ENCODE data around the gene HMX3.

Gene HMX3

GRCh38 chr10:123135415-123136141 is at the start of gene HMX3:
TSS of gene HMX3 (plus strand) at chr10:123135970. CDS start at chr10:123136051, 81 bp downstream.
- DNase-seq (ENCODE audit: low read depth) = no peak

- DNase-seq (ENCODE audit: low read depth) = no peak
These were observed 49.5 kb upstream of the HMX3 start for GRCh38 chr10:123086281-123086680.

GRCh38 chr10:123087348-123087747 is 48.4 kb upstream of the HMX3 start:
- no peak for DNase-seq (ENCODE audit: low read depth)

GRCh38 chr10:123087786-123088185 is 48.0 kb upstream of the HMX3 start:
- DNase-seq (ENCODE audit: low read depth) = no peak

GRCh38 chr10:123092635-123093414 is 42.9 kb upstream of the HMX3 start:
- no peak for DNase-seq (ENCODE audit: low read depth)

GRCh38 chr10:123093489-123093888 is 42.3 kb upstream of the HMX3 start:
- DNase-seq (ENCODE audit: low read depth) = no peak

- no peak for DNase-seq (ENCODE audit: low read depth)
These were observed 39.3 kb upstream of the HMX3 start for GRCh38 chr10:123096452-123096851.

- no peak for DNase-seq (ENCODE audit: low read depth)
These were observed 38.7 kb upstream of the HMX3 start for GRCh38 chr10:123097039-123097438.

GRCh38 chr10:123100030-123100762 is 35.6 kb upstream of the HMX3 start:
- no peak for DNase-seq (ENCODE audit: low read depth)

- DNase-seq (ENCODE audit: low read depth) = no peak
These were observed 33.9 kb upstream of the HMX3 start for GRCh38 chr10:123101872-123102271.

GRCh38 chr10:123102673-123103072 is 33.1 kb upstream of the HMX3 start:
- DNase-seq (ENCODE audit: low read depth) = no peak

GRCh38 chr10:123103944-123104343 is 31.8 kb upstream of the HMX3 start:
- no peak for DNase-seq (ENCODE audit: low read depth)

GRCh38 chr10:123109466-123109865 is 26.3 kb upstream of the HMX3 start:
- no peak for DNase-seq (ENCODE audit: low read depth)

- DNase-seq (ENCODE audit: low read depth) = no peak
These were observed 17.9 kb upstream of the HMX3 start for GRCh38 chr10:123117644-123118417.

- no peak for DNase-seq (ENCODE audit: low read depth)
These were observed 16.7 kb upstream of the HMX3 start for GRCh38 chr10:123119081-123119480.

- no peak for DNase-seq (ENCODE audit: low read depth)
These were observed 9.5 kb upstream of the HMX3 start for GRCh38 chr10:123126246-123126645.

- DNase-seq (ENCODE audit: low read depth) = no peak
These were observed 6.0 kb upstream of the HMX3 start for GRCh38 chr10:123129618-123130271.

- no peak for DNase-seq (ENCODE audit: low read depth)
These were observed 2.9 kb upstream of the HMX3 start for GRCh38 chr10:123132576-123133477.

- DNase-seq (ENCODE audit: low read depth) = no peak
These were observed 2.0 kb upstream of the HMX3 start for GRCh38 chr10:123133541-123134342.

Data from CMK (cell line).